Kidney (tissue), 14 donors: Measurements from ENCODE around the gene EHD3. TPM values are rescaled to one million over a fixed set of nuclear protein-coding genes. Genes with fewer than 3 reads are reported as not detected.

Experiments
- DNase-seq, 5 donors: peaks; one replicate each; pipeline ENCODE4 v3.0.0-alpha.2; 2013 to 2020
- FAIRE-seq: peaks from 2 replicates; lab custom pipeline; 2012; peaks lifted over from hg19 to GRCh38; lab: Jason Lieb, UNC
- H3K27ac ChIP-seq, 2 donors: one replicate each; pipeline ENCODE4 v1.7.0; 2013; ENCODE audit warnings: low read depth in 2 of 2, low read length in 2 of 2, inconsistent platforms in 1 of 2
- H3K27me3 ChIP-seq: one replicate; pipeline ENCODE4 v1.7.1; 2013; ENCODE audit warnings: low read length, inconsistent platforms; ENCODE audit not compliant: control insufficient read depth, insufficient read depth
- H3K36me3 ChIP-seq, 3 donors: one replicate each; pipeline versions ENCODE4 v1.7.0 to v1.7.1; 2013; ENCODE audit warnings: low read length in 3 of 3, control low read depth in 1 of 3, inconsistent platforms in 1 of 3; ENCODE audit not compliant: insufficient read depth in 3 of 3, control insufficient read depth in 2 of 3
- H3K4me1 ChIP-seq, 3 donors: one replicate each; pipeline versions ENCODE4 v1.7.0 to v1.7.1; 2013; ENCODE audit warnings: low read length in 3 of 3, inconsistent platforms in 1 of 3, low read depth in 1 of 3; ENCODE audit not compliant: control insufficient read depth in 2 of 3, insufficient read depth in 2 of 3
- H3K4me3 ChIP-seq, 3 donors: one replicate each; pipeline versions ENCODE4 v1.7.0 to v1.8.1; 2013; ENCODE audit warnings: low read length in 3 of 3, control low read depth in 1 of 3, inconsistent platforms in 1 of 3
- H3K9ac ChIP-seq, 3 donors: one replicate each; pipeline versions ENCODE4 v1.7.0 to v1.7.1; 2013; ENCODE audit warnings: low read length in 3 of 3, control low read depth in 1 of 3, inconsistent platforms in 1 of 3
- H3K9me3 ChIP-seq, 3 donors: one replicate each; pipeline versions ENCODE4 v1.7.0 to v1.7.1; 2013; ENCODE audit warnings: low read length in 3 of 3, control low read depth in 1 of 3, inconsistent platforms in 1 of 3; ENCODE audit not compliant: control insufficient read depth in 2 of 3, insufficient read depth in 1 of 3
- CTCF ChIP-seq: IDR thresholded peaks from 3 replicates; pipeline ENCODE4 v1.5.1; 2012; ENCODE audit warnings: mild to moderate bottlenecking, moderate library complexity, borderline replicate concordance; ENCODE audit not compliant: insufficient read depth; ENCODE audit errors: extremely low read depth
- intact Hi-C: fragments of 100-400 bp; cut with DNase I; formaldehyde crosslinking; loops from one replicate; pipeline ENCODE4 v1.11.1; 2022
- polyA plus RNA-seq: library from polyadenylated mRNA; stranded (reverse); fragments of 350-450 nt; fragmentation: Illumina TruSeq; extraction: RNeasy Lipid Tissue Mini Kit (QIAGEN cat#74804); gene quantifications from one replicate; pipeline ENCODE4 v1.2.3, GENCODE V29; 2014; ENCODE audit warnings: low read depth, low replicate concordance; ENCODE audit not compliant: insufficient read depth
- total RNA-seq: library from RNA; stranded (reverse); fragmentation: NEBNext Ultra II Directional; extraction: Animal tissue kit (Norgen Biotek cat#: 25700); gene quantifications from one replicate; pipeline ENCODE4 v1.2.1, GENCODE V29; 2021
- donor health status: control.
- donor health status: control.
- donor health status: control.
- donor health status: control.
- donor health status: control.
- donor health status: DM: yes; HTN: yes; CAD: no.
- donor health status: Normal renal cell carcinoma (clear cell type).

The EHD3 gene
- total and polyA plus RNA-seq, 2 donors from 2014 or later = 9.5 to 45.3 TPM

GRCh38 chr2:31221544-31221943 lies 12.4 kb upstream of the EHD3 start:
- Histone ChIP-seq H3K27ac (no peak overlapping the region), H3K4me1 (peaks cover 0 to 2% (median 0%) of the 10 kb centered on the region in 3 donors), H3K36me3 (no peaks in the 10 kb centered on the region), H3K27me3 (no peaks in the 10 kb centered on the region), H3K9me3 (no peaks in the 10 kb centered on the region), H3K9ac (no peak overlapping the region), H3K4me3 (no peak overlapping the region)
- TF ChIP-seq CTCF = no peak
- FAIRE-seq (no peak), DNase-seq (no peak)
- intact Hi-C loops = no loop called here

GRCh38 chr2:31222071-31222470 lies 11.9 kb upstream of the EHD3 start:
- no peak overlapping the region for H3K27ac ChIP-seq
- intact Hi-C loops = no loop called here
- H3K27me3 ChIP-seq = no peaks in the 10 kb centered on the region
- DNase-seq = no peak
- peaks cover 0 to 2% (median 0%) of the 10 kb centered on the region in 3 donors for H3K4me1 ChIP-seq
- no peak overlapping the region for H3K9ac ChIP-seq
- no peak for FAIRE-seq
- H3K36me3 ChIP-seq = no peaks in the 10 kb centered on the region
- no peak for TF ChIP-seq CTCF
- H3K4me3 ChIP-seq = no peak overlapping the region
- H3K9me3 ChIP-seq = no peaks in the 10 kb centered on the region

GRCh38 chr2:31223026-31223425 lies 10.9 kb upstream of the EHD3 start:
- intact Hi-C loops = no loop called here
- no peak for TF ChIP-seq CTCF
- Histone ChIP-seq H3K9ac (no peak overlapping the region), H3K4me3 (no peak overlapping the region), H3K36me3 (no peaks in the 10 kb centered on the region), H3K27me3 (no peaks in the 10 kb centered on the region), H3K27ac (no peak overlapping the region), H3K4me1 (peaks cover 0 to 2% (median 0%) of the 10 kb centered on the region in 3 donors), H3K9me3 (no peaks in the 10 kb centered on the region)
- DNase-seq (no peak), FAIRE-seq (no peak)

GRCh38 chr2:31223749-31224148 lies 10.2 kb upstream of the EHD3 start:
- H3K27me3 ChIP-seq = no peaks in the 10 kb centered on the region
- no peak overlapping the region for H3K9ac ChIP-seq
- H3K27ac ChIP-seq = no peak overlapping the region
- FAIRE-seq (no peak), DNase-seq (no peak)
- H3K4me1 ChIP-seq = peaks cover 0 to 2% (median 0%) of the 10 kb centered on the region in 3 donors
- intact Hi-C loops = no loop called here
- TF ChIP-seq CTCF = no peak
- no peaks in the 10 kb centered on the region for H3K36me3 ChIP-seq
- H3K9me3 ChIP-seq = no peaks in the 10 kb centered on the region
- no peak overlapping the region for H3K4me3 ChIP-seq
